Cardiac fibroblast (primary cell): Measurements from ENCODE around the gene C3orf20.
A peak's percentile ranks its signal among the peaks of the same experiment; 100 is the strongest.

ENCODE experiments used
- DNase-seq, 2 donors: peaks; one replicate each; pipeline versions ENCODE4 v3.0.0 to v3.0.0-alpha.2; 2010; ENCODE audit warnings: low read depth in 2 of 2
- H3K4me3 ChIP-seq, 2 donors: replicated peaks in 1 of 2; 1 replicate in 1 of 2; 2 replicates in 1 of 2; pipeline ENCODE4 v1.5.1; 2011; ENCODE audit warnings: low read depth in 2 of 2, low read length in 2 of 2, mild to moderate bottlenecking in 2 of 2, moderate library complexity in 1 of 2
- TF ChIP-seq, protein P1 (sequence below): IDR thresholded peaks from one replicate; pipeline ENCODE4 v1.5.1; 2011; ENCODE audit warnings: low read depth, mild to moderate bottlenecking, low read length, inconsistent platforms

Gene C3orf20

DNA sequence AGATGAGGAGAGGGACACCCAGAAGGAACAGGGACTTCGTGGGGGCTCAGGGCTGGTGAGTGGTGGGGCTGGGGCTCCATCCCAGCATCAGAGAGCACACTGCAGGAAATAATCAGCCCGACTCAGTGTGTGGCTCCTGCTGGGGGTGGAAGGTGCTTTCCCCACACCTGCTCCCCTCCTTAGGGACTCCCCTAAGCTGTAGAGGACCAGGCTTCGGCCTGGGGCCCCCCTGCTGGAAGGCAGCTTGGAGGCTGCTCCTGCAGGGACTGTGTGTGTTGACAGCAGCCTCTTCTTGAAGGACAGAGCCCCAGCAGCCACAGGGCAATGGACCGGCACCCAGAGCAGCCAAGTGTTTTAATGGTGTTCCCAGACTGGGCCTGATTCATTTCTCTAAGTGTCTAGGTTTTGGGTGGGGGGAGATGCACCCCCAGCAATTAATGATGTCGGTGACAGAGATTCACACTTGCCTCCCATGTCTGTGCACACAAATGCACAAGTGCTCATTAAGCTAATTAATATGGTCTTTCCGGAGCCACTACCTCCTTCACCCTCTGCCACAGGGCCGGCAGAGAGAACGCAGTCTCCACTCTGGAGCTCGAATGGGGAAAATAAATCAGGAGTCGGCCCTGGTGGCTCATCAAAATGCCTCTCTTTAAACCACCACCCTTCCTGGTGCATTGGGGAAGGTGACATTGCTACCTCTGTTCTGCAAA lies 126.9 kb downstream of the C3orf20 start:
- no peak for DNase-seq
- TF ChIP-seq, protein P1, sequence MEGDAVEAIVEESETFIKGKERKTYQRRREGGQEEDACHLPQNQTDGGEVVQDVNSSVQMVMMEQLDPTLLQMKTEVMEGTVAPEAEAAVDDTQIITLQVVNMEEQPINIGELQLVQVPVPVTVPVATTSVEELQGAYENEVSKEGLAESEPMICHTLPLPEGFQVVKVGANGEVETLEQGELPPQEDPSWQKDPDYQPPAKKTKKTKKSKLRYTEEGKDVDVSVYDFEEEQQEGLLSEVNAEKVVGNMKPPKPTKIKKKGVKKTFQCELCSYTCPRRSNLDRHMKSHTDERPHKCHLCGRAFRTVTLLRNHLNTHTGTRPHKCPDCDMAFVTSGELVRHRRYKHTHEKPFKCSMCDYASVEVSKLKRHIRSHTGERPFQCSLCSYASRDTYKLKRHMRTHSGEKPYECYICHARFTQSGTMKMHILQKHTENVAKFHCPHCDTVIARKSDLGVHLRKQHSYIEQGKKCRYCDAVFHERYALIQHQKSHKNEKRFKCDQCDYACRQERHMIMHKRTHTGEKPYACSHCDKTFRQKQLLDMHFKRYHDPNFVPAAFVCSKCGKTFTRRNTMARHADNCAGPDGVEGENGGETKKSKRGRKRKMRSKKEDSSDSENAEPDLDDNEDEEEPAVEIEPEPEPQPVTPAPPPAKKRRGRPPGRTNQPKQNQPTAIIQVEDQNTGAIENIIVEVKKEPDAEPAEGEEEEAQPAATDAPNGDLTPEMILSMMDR = no peak
- H3K4me3 ChIP-seq = no peak overlapping the region

DNA sequence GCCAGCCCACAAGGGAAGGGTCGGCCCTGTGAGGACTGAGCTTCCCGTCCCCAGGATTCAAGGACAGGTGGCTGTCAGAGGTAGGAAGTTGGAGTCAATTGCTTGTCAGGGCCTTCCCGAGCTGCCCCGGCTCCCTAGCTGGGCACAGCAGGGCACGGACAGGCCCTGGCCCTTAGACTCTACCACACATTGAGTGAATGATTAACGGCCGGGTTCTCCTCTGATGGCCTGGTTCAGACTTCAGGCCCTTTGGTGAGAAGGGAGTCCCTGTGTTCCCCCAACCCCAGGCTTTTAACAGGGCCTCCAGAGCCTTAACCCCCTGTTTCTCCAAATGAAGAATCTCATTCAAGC lies 127.4 kb downstream of the C3orf20 start:
- TF ChIP-seq, protein P1 = no peak
- DNase-seq = no peak
- no peak overlapping the region for H3K4me3 ChIP-seq

DNA sequence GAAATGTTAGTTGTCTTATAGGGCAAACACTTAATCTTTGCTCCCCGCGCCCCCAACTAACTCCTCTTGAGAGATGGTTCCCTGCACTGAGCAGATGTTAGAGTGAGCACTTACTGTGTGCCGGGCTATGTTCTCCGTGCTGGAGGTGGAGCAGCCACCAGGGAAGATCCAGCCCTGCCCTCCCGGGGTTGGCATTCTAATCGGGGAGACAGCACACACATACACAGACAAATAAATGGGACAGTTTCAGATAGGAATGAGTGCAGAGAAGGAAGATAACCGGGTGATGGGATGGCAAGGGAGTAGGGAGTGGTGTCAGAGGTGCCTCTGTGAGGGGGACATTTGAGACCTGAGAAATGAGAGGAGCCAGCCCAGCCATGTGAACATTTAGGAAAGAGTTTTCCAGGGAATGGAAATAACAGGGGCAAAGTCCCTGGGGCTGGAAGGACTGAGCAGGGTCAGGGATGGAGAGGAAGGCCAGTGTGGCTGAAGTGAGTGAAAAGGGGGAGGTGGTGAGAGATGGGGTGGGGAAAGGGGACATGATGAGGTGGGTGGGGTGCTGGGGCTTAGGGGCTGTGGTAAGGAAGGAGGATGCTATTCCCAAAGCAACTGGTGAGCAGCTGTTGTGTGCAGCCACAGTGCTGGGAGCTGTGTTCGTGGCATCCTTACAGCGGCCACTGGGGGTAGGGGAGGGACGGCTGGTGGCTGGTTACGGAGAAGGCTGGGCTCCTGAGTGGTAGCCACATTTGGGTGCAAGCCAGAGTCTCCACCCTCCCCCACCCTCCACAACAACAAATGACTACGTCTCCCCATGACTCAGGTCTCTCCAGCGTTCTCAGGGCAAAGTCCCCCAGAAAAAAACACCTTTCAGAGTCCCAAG lies 128.4 kb downstream of the C3orf20 start:
- no peak overlapping the region for H3K4me3 ChIP-seq
- TF ChIP-seq, protein P1 = no peak
- peak; percentile 25 to 29 for DNase-seq

DNA sequence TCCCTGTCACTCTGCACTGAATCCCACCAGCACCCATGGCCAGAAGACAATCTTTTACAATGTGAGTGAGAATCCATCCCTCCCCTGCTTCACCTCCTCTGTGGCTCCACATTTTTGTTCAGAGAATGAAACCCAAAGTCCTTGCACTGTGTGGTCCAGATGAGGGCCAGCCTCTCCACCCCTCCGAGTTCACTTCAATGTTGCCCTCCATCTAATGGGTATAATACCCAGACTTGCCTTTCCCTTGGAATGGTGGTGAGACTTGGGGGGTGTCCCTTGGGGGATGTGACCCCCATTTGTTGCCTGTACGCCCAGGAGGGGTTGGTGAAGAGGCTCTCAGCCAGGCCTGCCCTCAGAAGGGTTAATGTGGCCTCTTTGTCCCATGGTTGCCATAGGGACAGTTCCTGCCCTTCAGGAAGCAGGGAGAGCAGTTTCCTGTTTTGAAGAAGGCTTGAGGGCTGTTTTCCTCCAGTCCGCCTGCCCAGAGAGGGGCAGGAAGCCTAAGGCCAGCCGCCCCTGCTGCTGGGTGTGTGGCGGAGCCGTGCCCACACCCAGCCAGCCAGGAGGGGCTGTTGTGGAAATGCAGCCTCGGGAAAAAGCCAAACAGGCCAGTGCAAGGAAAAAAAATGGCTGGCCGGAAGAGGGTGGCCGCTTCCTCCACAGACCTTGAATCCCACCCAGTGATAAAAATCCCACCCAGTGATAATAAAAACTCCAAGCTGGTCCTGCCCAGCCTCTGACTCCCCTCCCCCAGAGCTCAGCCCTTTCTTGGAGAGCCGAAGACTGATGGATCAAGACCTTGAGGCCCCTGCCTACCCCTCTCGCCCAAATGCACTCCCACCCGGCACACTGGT lies 129.3 kb downstream of the C3orf20 start:
- H3K4me3 ChIP-seq = no peak overlapping the region
- DNase-seq = peak in 1 of 2 donors; percentile 46
- TF ChIP-seq, protein P1 = no peak

DNA sequence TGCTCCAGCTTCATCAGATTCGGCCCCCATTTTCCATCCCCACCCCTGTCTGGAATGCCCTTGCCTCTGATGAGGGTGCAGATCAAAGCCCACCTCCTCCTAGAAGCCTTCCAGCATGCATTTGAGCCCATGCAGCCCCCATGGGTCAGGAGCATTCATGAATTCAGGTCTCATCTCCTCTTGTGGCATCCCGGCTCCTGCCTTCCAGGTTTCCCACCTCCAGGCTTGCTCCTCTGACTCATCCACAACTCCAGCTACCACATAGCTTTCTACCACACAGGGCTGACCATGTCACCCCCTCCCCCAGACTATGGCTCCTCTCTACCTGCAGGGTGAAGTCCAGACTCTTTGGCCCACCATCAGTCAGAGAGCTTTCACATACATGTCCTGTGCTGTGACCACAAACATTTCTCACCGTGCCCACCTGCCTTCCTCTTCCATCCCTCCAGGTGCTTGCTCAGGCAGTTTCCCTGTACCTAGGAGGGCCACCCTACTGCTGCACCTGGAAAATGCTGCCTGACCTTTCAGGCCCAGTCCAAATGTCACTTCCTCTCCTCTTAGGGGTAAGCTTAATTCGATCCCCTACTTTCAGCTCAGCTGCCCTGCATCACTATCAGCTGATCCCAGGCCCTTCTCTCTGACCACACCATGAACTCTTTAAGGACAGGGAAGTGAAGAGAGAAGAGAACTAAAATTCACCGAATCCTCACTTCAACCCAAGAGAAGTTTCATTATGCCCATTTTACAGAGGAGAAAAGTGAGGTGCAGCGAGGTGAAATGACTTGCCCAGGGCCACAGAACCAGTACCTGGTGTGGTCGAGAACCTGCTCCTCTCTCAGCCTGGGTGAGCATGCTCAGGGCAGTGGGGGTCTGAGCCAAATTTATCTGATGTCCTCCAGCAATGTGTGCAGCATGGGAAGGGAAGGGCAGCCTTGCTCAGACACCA lies 130.2 kb downstream of the C3orf20 start:
- no peak overlapping the region for H3K4me3 ChIP-seq
- TF ChIP-seq, protein P1 = no peak
- DNase-seq = no peak
